Measurements from ENCODE around the gene CADM1. TPM values are rescaled to one million over a fixed set of nuclear protein-coding genes. Genes with fewer than 3 reads are reported as not detected.

The CADM1 gene
- total and polyA plus RNA-seq, 2 experiments from 2014 or later = 48.4 to 54.3 TPM

DNA sequence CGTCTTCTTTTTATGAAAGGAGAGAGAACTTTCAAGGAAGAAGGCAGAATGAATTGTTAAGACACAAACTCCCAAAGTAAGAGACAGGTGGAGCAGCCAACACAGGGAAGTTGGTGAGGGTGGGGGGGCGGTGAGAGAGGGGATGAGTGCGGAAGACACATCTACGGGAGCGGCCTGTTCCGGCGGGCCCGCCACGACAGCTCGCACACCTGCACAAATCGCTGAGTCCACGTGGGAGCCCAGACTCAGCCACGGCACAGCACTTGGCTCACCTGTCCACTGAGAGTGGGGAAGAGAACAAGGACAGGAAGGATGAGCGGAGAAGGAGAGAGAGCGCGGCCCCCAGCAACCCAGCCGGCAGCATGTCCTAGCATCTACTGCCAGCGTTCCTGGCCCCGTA, 331.1 kb downstream of the CADM1 start:
- Histone ChIP-seq H3K36me3 (replicated peaks; ENCODE audit: insufficient read depth, low read depth) (no peaks in the 10 kb centered on the region), H3K4me2 (no peak overlapping the region), H3K9me3 (ENCODE audit: low read depth) (no peaks in the 10 kb centered on the region), H2AFZ (no peak overlapping the region), H3K27ac (no peak overlapping the region), H4K20me1 (ENCODE audit: insufficient read depth, poor library complexity, severe bottlenecking) (no peaks in the 10 kb centered on the region), H3K27me3 (no peaks in the 10 kb centered on the region), H3K9me2 (replicated peaks; ENCODE audit: insufficient read depth) (no peaks in the 10 kb centered on the region), H3K4me1 (ENCODE audit: insufficient read depth) (no peaks in the 10 kb centered on the region), H3K79me2 (no peaks in the 10 kb centered on the region), H3K4me3 (no peak overlapping the region)
- DNase-seq (ENCODE audit: low spot score) = no peak
- WGBS (ENCODE audit: low lambda C conversion rate, missing lambda C conversion rate) = 94% methylated on average over 19 of the region's 19 CpGs
- TF ChIP-seq EZH2phosphoT487 (IDR thresholded peaks at IDR 0.05; ENCODE audit: low read depth, severe bottlenecking, unreplicated experiment) (no peak), EZH2 (IDR thresholded peaks at IDR 0.05; ENCODE audit: borderline replicate concordance) (no peak)

DNA sequence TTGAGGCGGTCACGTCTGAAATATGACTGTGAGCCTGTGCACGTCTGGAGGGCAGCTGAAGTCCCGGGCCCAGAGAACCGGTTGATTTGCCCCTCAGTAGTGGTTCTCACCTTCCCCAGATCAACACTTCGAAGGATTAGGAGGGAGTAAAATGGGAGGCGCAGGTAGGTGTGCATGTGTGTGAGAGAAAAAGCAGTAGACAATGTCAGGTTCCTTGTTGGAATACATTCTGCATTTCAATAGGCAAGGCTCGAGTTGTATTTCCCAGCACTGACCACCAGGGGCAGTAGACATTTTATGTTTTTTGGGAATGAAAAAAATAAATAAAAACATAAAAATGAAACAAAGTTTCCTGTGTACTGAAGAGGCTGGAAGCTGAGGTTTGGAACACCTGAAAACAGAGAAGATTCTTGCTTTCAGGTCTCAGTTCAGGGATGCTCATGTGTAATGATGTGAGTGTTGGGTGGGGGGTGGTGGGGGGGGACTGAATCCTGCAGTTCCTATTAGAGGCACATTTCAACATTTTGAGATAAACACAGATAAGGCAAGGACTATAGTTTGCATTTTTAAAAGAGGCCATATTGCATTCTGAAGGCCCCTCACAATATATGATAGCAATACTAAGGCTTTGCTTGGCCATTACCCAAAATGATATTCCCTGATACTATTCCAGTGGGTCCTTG, 333.9 kb downstream of the CADM1 start:
- no peak overlapping the region for H2AFZ ChIP-seq
- WGBS (ENCODE audit: low lambda C conversion rate, missing lambda C conversion rate) = 49% methylated on average over 8 of the region's 8 CpGs
- peaks cover 4% of the 10 kb centered on the region for H3K27me3 ChIP-seq
- H3K9me3 ChIP-seq (ENCODE audit: low read depth) = no peaks in the 10 kb centered on the region
- H3K9me2 ChIP-seq (replicated peaks; ENCODE audit: insufficient read depth) = no peaks in the 10 kb centered on the region
- no peak overlapping the region for H3K4me3 ChIP-seq
- no peaks in the 10 kb centered on the region for H3K79me2 ChIP-seq
- TF ChIP-seq EZH2 (IDR thresholded peaks at IDR 0.05; ENCODE audit: borderline replicate concordance) (no peak), EZH2phosphoT487 (IDR thresholded peaks at IDR 0.05; ENCODE audit: low read depth, severe bottlenecking, unreplicated experiment) (no peak)
- TF ChIP-seq, protein P1, sequence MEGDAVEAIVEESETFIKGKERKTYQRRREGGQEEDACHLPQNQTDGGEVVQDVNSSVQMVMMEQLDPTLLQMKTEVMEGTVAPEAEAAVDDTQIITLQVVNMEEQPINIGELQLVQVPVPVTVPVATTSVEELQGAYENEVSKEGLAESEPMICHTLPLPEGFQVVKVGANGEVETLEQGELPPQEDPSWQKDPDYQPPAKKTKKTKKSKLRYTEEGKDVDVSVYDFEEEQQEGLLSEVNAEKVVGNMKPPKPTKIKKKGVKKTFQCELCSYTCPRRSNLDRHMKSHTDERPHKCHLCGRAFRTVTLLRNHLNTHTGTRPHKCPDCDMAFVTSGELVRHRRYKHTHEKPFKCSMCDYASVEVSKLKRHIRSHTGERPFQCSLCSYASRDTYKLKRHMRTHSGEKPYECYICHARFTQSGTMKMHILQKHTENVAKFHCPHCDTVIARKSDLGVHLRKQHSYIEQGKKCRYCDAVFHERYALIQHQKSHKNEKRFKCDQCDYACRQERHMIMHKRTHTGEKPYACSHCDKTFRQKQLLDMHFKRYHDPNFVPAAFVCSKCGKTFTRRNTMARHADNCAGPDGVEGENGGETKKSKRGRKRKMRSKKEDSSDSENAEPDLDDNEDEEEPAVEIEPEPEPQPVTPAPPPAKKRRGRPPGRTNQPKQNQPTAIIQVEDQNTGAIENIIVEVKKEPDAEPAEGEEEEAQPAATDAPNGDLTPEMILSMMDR (IDR thresholded peaks at IDR 0.05; ENCODE audit: poor library complexity) = peak; percentile 67
- no peak overlapping the region for H3K4me2 ChIP-seq
- H3K36me3 ChIP-seq (replicated peaks; ENCODE audit: insufficient read depth, low read depth) = no peaks in the 10 kb centered on the region
- no peak overlapping the region for H3K27ac ChIP-seq
- no peaks in the 10 kb centered on the region for H4K20me1 ChIP-seq (ENCODE audit: insufficient read depth, poor library complexity, severe bottlenecking)
- no peaks in the 10 kb centered on the region for H3K4me1 ChIP-seq (ENCODE audit: insufficient read depth)
- DNase-seq (ENCODE audit: low spot score) = peak; percentile 57

DNA sequence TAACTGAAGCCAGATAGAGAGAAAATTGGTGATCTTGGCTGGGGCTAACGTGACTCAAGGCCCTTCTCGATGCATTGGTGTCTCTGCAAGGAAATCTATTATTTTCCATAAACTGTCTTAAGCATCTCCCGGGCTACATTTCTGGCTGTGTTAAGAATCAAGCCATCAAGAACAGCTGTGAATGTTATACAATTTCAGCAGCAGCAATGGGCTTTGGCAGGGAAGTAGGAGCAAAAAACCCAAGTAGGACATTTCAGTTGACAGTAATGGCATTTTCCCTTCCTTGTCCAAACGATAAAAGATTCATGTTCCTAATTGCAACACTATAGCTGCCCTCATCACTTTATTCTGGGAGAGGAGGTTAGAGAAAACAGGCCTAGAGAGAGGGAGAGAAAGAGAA, 335.0 kb downstream of the CADM1 start:
- 81% methylated on average over 4 of the region's 4 CpGs for WGBS (ENCODE audit: low lambda C conversion rate, missing lambda C conversion rate)
- no peaks in the 10 kb centered on the region for H3K9me3 ChIP-seq (ENCODE audit: low read depth)
- no peaks in the 10 kb centered on the region for H3K79me2 ChIP-seq
- H3K36me3 ChIP-seq (replicated peaks; ENCODE audit: insufficient read depth, low read depth) = no peaks in the 10 kb centered on the region
- H3K4me1 ChIP-seq (ENCODE audit: insufficient read depth) = no peaks in the 10 kb centered on the region
- H3K9me2 ChIP-seq (replicated peaks; ENCODE audit: insufficient read depth) = no peaks in the 10 kb centered on the region
- no peak for TF ChIP-seq EZH2phosphoT487 (IDR thresholded peaks at IDR 0.05; ENCODE audit: low read depth, severe bottlenecking, unreplicated experiment)
- TF ChIP-seq, protein P1 (IDR thresholded peaks at IDR 0.05; ENCODE audit: poor library complexity) = no peak
- no peak for TF ChIP-seq EZH2 (IDR thresholded peaks at IDR 0.05; ENCODE audit: borderline replicate concordance)
- H2AFZ ChIP-seq = no peak overlapping the region
- peaks cover 10% of the 10 kb centered on the region for H3K27me3 ChIP-seq
- no peak for DNase-seq (ENCODE audit: low spot score)
- H3K27ac ChIP-seq = no peak overlapping the region
- H3K4me3 ChIP-seq = no peak overlapping the region
- H4K20me1 ChIP-seq (ENCODE audit: insufficient read depth, poor library complexity, severe bottlenecking) = no peaks in the 10 kb centered on the region
- no peak overlapping the region for H3K4me2 ChIP-seq

GRCh38 chr11:115168686-115169085, 335.5 kb downstream of the CADM1 start:
- Histone ChIP-seq H3K9me3 (ENCODE audit: low read depth) (no peaks in the 10 kb centered on the region), H3K36me3 (replicated peaks; ENCODE audit: insufficient read depth, low read depth) (no peaks in the 10 kb centered on the region), H3K9me2 (replicated peaks; ENCODE audit: insufficient read depth) (no peaks in the 10 kb centered on the region), H3K27me3 (peaks cover 10% of the 10 kb centered on the region), H3K4me3 (no peak overlapping the region), H4K20me1 (ENCODE audit: insufficient read depth, poor library complexity, severe bottlenecking) (no peaks in the 10 kb centered on the region), H3K27ac (no peak overlapping the region), H3K4me1 (ENCODE audit: insufficient read depth) (no peaks in the 10 kb centered on the region), H2AFZ (no peak overlapping the region), H3K4me2 (no peak overlapping the region), H3K79me2 (no peaks in the 10 kb centered on the region)
- DNase-seq (ENCODE audit: low spot score) = no peak
- TF ChIP-seq EZH2 (IDR thresholded peaks at IDR 0.05; ENCODE audit: borderline replicate concordance) (no peak), EZH2phosphoT487 (IDR thresholded peaks at IDR 0.05; ENCODE audit: low read depth, severe bottlenecking, unreplicated experiment) (no peak)
- TF ChIP-seq, protein P1 (IDR thresholded peaks at IDR 0.05; ENCODE audit: poor library complexity) = no peak
- 75% methylated on average over 5 of the region's 5 CpGs for WGBS (ENCODE audit: low lambda C conversion rate, missing lambda C conversion rate)
